GM20000 (cell line): ENCODE results near the gene P2RY12.

ENCODE experiments used
- DNase-seq: peaks from one replicate; pipeline ENCODE4 v3.0.0; 2012; ENCODE audit warnings: low spot score
- CTCF ChIP-seq: IDR thresholded peaks from 2 replicates; pipeline ENCODE4 v1.5.1; 2012; ENCODE audit warnings: mild to moderate bottlenecking, control low read depth; ENCODE audit errors: extremely low read depth, missing control alignments

Gene P2RY12

GRCh38 chr3:151301787-151302186 lies 82.8 kb downstream of the P2RY12 start:
- DNase-seq, result no peak
- no peak for TF ChIP-seq CTCF

GRCh38 chr3:151300539-151300938 lies 84.0 kb downstream of the P2RY12 start:
- no peak for TF ChIP-seq CTCF
- no peak for DNase-seq

GRCh38 chr3:151299006-151299405 lies 85.5 kb downstream of the P2RY12 start:
- no peak for TF ChIP-seq CTCF
- no peak for DNase-seq

- TF ChIP-seq CTCF, result no peak
- DNase-seq, result no peak
These were observed 87.1 kb downstream of the P2RY12 start for GRCh38 chr3:151297429-151297828.

- no peak for DNase-seq
- TF ChIP-seq CTCF, result no peak
These were observed 88.3 kb downstream of the P2RY12 start for GRCh38 chr3:151296226-151296625.

- no peak for DNase-seq
- no peak for TF ChIP-seq CTCF
These were observed 91.4 kb downstream of the P2RY12 start for GRCh38 chr3:151293127-151293526.

- no peak for TF ChIP-seq CTCF
- DNase-seq, result no peak
These were observed 93.9 kb downstream of the P2RY12 start for GRCh38 chr3:151290673-151291072.
